HG02763 (cell line): Measurements from ENCODE around the gene RAB9B.
A peak's percentile ranks its signal among the peaks of the same experiment; 100 is the strongest.
"Not testable (repeated sequence)": the region's sequence is repeated elsewhere in the genome, so short reads cannot be mapped to it uniquely, and the experiment has no call there.

Experiments used
- ATAC-seq: cut with Tn5 transposase; IDR thresholded peaks from one replicate; pipeline ENCODE4 v1.9.1; 2021; ENCODE audit warnings: mild to moderate bottlenecking, moderate library complexity; ENCODE audit not compliant: unreplicated experiment

Gene RAB9B

GRCh38 chrX:103831803-103832544 lies at the start of gene RAB9B:
Gene RAB9B (minus strand): TSS chrX:103832257. CDS start chrX:103825784, 6,473 bp downstream.
- peak; percentile 48 for ATAC-seq

- no peak for ATAC-seq
Observed at GRCh38 chrX:103879339-103879738, 47.3 kb upstream of the RAB9B start.

- ATAC-seq, result no peak
Observed at GRCh38 chrX:103878466-103879122, 46.5 kb upstream of the RAB9B start.

- no peak for ATAC-seq
Observed at GRCh38 chrX:103877571-103877970, 45.5 kb upstream of the RAB9B start.

- ATAC-seq, result no peak
Observed at GRCh38 chrX:103864886-103865534, 33.0 kb upstream of the RAB9B start.

GRCh38 chrX:103864149-103864548 lies 32.1 kb upstream of the RAB9B start:
- no peak for ATAC-seq

- no peak for ATAC-seq
Observed at GRCh38 chrX:103861200-103861599, 29.1 kb upstream of the RAB9B start.

GRCh38 chrX:103849558-103849957 lies 17.5 kb upstream of the RAB9B start:
- ATAC-seq, result no peak

GRCh38 chrX:103847174-103847870 lies 15.3 kb upstream of the RAB9B start:
- ATAC-seq, result no peak

GRCh38 chrX:103846386-103846785 lies 14.3 kb upstream of the RAB9B start:
- no peak for ATAC-seq

GRCh38 chrX:103845165-103845653 lies 13.2 kb upstream of the RAB9B start:
- peak; percentile 71 for ATAC-seq

- no peak for ATAC-seq
Observed at GRCh38 chrX:103839404-103839803, 7.3 kb upstream of the RAB9B start.

GRCh38 chrX:103831342-103831802 lies 685 bp downstream of the RAB9B start:
- peak; percentile 87 for ATAC-seq

GRCh38 chrX:103830848-103831247 lies 1.2 kb downstream of the RAB9B start:
- no peak for ATAC-seq

GRCh38 chrX:103828529-103828928 lies 3.5 kb downstream of the RAB9B start:
- no peak for ATAC-seq

GRCh38 chrX:103825881-103826280 lies 6.2 kb downstream of the RAB9B start:
- ATAC-seq, result no peak

- ATAC-seq, result no peak
Observed at GRCh38 chrX:103823591-103823990, 8.5 kb downstream of the RAB9B start.

- not testable (repeated sequence) for ATAC-seq
Observed at GRCh38 chrX:103820802-103821201, 11.3 kb downstream of the RAB9B start.

- ATAC-seq, result no peak
Observed at GRCh38 chrX:103818842-103819619, 13.0 kb downstream of the RAB9B start.

- no peak for ATAC-seq
Observed at GRCh38 chrX:103817502-103817901, 14.6 kb downstream of the RAB9B start.
